Heart left ventricle (tissue), 16 donors: Measurements from ENCODE around the gene CCDC201. TPM values are rescaled to one million over a fixed set of nuclear protein-coding genes. Genes with fewer than 3 reads are reported as not detected.

Experiments
- ATAC-seq, 4 donors: fragments of 200-7000 bp; cut with Tn5 transposase; one replicate each; pipeline ENCODE4 v1.9.1; 2020 to 2022; ENCODE audit warnings: moderate library complexity in 4 of 4, mild to moderate bottlenecking in 3 of 4, moderate number of reproducible peaks in 1 of 4
- DNase-seq, 5 donors: peaks; one replicate each; pipeline ENCODE4 v3.0.0-alpha.2; 2020
- H3K27ac ChIP-seq, 12 donors: fragments of 200-600 bp; sonication (generic) in 4 of 12; one replicate each; pipeline versions ENCODE4 v1.5.0 to v1.8.0; 2016 to 2022; ENCODE audit warnings: mild to moderate bottlenecking in 2 of 12
- H3K27me3 ChIP-seq, 9 donors: fragments of 200-600 bp; sonication (generic) in 2 of 9; one replicate each; pipeline versions ENCODE4 v1.5.1 to v1.8.0; 2016 to 2022; ENCODE audit warnings: mild to moderate bottlenecking in 3 of 9
- H3K36me3 ChIP-seq, 9 donors: fragments of 200-600 bp; sonication (generic) in 2 of 9; one replicate each; pipeline versions ENCODE4 v1.5.0 to v1.8.0; 2018 to 2022; ENCODE audit warnings: mild to moderate bottlenecking in 2 of 9
- H3K4me1 ChIP-seq, 12 donors: fragments of 200-600 bp; sonication (generic) in 4 of 12; one replicate each; pipeline versions ENCODE4 v1.5.0 to v1.8.0; 2016 to 2022; ENCODE audit warnings: mild to moderate bottlenecking in 3 of 12
- H3K4me3 ChIP-seq, 12 donors: fragments of 200-600 bp; sonication (generic) in 4 of 12; one replicate each; pipeline versions ENCODE4 v1.5.0 to v1.8.0; 2017 to 2022; ENCODE audit warnings: mild to moderate bottlenecking in 9 of 12, moderate library complexity in 4 of 12
- H3K9me3 ChIP-seq, 12 donors: fragments of 200-600 bp; sonication (generic) in 4 of 12; one replicate each; pipeline versions ENCODE4 v1.5.0 to v1.8.0; 2016 to 2022; ENCODE audit warnings: mild to moderate bottlenecking in 1 of 12
- POLR2A ChIP-seq, 2 donors: fragments of 450-650 bp; IDR thresholded peaks; one replicate each; pipeline ENCODE4 v1.6.1; 2017; ENCODE audit warnings: antibody characterized with exemption in 2 of 2, mild to moderate bottlenecking in 2 of 2, moderate library complexity in 2 of 2
- WGBS, 4 donors: extraction: QIAGEN DNeasy Blood & Tissue Kit in 2 of 4; methylation state at CpG; one replicate each; pipeline versions ENCODE4 v1.1.5 to v1.1.7; 2013 to 2018; 5-methylcytosine and 5-hydroxymethylcytosine counted together
- intact Hi-C, 10 donors: fragments of 100-400 bp; cut with DNase I; formaldehyde crosslinking; loops; one replicate each; pipeline versions ENCODE4 v1.11.1 to v1.14.2; 2022
- polyA plus RNA-seq, 2 donors: library from polyadenylated mRNA; stranded (reverse); fragments of 200-250 nt; gene quantifications; one replicate each; pipeline ENCODE4 v1.2.3, GENCODE V29; 2013
- total RNA-seq, 9 donors: library from RNA; depleted of rRNA in 2 of 9; stranded (reverse); fragments of >200 nt in 2 of 9; fragmentation: NEBNext Ultra II Directional in 3 of 9; extraction: Animal tissue kit (Norgen Biotek cat#: 25700) in 3 of 9; gene quantifications; one replicate each; pipeline versions ENCODE4 v1.1.0 to v1.2.4, GENCODE V29; 2016 to 2023
- TF ChIP-seq, protein P1 (sequence below), 12 donors: fragments of 200-600 bp; sonication (generic) in 4 of 12; IDR thresholded peaks; one replicate each; pipeline versions ENCODE4 v1.5.0 to v1.8.0; 2018 to 2022; ENCODE audit warnings: antibody characterized with exemption in 12 of 12, mild to moderate bottlenecking in 5 of 12
- donor health status: ischemic (EF 13 %, LVEDD 7.1; RV severe dilation, severe dysfunction).
- donor health status: healthy with polysubstance abuse.
- donor health status: DM: no; HTN: yes; CAD: no.
- donor health status: DM: no; HTN: no; CAD: no.
- donor health status: ischemic (EF 25% LVEDD 6.9; RV normal size, moderate dysfunction).
- donor health status: ischemic (EF 25% LVEDD 5.7; RV mildly dilated, moderate dysfunction).
- donor health status: healthy.
- donor health status: DM: yes; HTN: yes; CAD: no.
- donor health status: ischemic (EF 35%, LVEDD 5.7; RV mildly dilated, moderate dysfunction).
- donor health status: nonischemic (EF 11% LVEDD 7.7; RV severe dilation, severe dysfunction).
- donor health status: DM: yes; HTN: yes; CAD: no.
- donor health status: PGD.
- donor health status: ischemic (EF 29% LVEDD 5.4; RV normal size, mild dysfunction).
- donor health status: nonischemic (EF 23%, LVEDD 6.1; RV moderate dilation, normal function).

The CCDC201 gene
- total and polyA plus RNA-seq, 11 donors: not detected

DNA sequence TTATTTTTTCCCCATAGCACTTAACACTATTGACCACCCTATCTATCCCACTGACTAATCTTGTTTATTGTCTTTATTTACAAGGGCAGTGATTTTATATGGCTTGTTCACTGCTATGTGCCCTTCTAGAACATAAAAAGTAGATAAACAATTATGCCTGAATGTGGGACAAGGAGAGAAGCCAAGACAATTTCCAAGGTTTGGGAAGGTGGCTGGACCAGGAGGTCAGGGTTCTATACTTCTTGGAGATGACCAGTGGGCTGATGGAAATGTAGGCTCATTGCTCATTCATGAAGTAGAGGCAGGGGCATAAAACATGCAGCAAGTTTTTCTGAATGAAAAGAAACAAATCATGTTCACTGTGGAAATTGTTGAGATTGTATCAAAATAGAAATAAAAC lies 36.7 kb upstream of the CCDC201 start:
- H3K4me3 ChIP-seq: no peak overlapping the region
- no peak for DNase-seq
- H3K36me3 ChIP-seq: peaks cover 0 to 29% (median 18%) of the 10 kb centered on the region in 9 donors
- no peak overlapping the region for H3K27ac ChIP-seq
- no peak for ATAC-seq
- TF ChIP-seq, protein P1, sequence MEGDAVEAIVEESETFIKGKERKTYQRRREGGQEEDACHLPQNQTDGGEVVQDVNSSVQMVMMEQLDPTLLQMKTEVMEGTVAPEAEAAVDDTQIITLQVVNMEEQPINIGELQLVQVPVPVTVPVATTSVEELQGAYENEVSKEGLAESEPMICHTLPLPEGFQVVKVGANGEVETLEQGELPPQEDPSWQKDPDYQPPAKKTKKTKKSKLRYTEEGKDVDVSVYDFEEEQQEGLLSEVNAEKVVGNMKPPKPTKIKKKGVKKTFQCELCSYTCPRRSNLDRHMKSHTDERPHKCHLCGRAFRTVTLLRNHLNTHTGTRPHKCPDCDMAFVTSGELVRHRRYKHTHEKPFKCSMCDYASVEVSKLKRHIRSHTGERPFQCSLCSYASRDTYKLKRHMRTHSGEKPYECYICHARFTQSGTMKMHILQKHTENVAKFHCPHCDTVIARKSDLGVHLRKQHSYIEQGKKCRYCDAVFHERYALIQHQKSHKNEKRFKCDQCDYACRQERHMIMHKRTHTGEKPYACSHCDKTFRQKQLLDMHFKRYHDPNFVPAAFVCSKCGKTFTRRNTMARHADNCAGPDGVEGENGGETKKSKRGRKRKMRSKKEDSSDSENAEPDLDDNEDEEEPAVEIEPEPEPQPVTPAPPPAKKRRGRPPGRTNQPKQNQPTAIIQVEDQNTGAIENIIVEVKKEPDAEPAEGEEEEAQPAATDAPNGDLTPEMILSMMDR (IDR thresholded peaks at IDR 0.05): no peak
- no peak for TF ChIP-seq POLR2A (IDR thresholded peaks at IDR 0.05)
- H3K27me3 ChIP-seq: no peaks in the 10 kb centered on the region
- no peaks in the 10 kb centered on the region for H3K4me1 ChIP-seq
- intact Hi-C loops: no loop called here
- peaks cover 0 to 15% (median 0%) of the 10 kb centered on the region in 12 donors for H3K9me3 ChIP-seq

DNA sequence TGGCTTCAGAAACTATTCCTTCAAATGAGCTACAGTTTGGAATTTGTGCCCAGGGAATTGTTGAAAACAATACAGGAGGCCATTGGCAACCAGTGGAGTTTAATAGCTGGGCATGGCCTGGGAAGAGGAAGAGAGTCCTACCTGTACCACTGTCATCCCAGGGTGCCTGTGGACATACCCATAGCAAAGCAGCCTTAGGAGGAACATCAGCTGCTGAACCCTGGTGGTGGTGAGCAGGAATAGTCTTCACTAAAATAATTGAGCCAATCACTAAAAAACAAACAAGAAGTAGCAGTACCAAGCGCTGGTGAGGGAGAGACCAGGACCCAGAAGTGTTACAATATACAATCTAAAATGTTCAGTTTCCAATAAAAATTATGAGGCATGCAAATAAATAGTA lies 29.9 kb upstream of the CCDC201 start:
- no peak for TF ChIP-seq POLR2A (IDR thresholded peaks at IDR 0.05)
- TF ChIP-seq, protein P1 (IDR thresholded peaks at IDR 0.05): no peak
- Histone ChIP-seq H3K27me3 (no peaks in the 10 kb centered on the region), H3K4me1 (no peaks in the 10 kb centered on the region), H3K27ac (no peak overlapping the region), H3K9me3 (peaks cover 0 to 31% (median 2%) of the 10 kb centered on the region in 12 donors), H3K36me3 (no peaks in the 10 kb centered on the region), H3K4me3 (no peak overlapping the region)
- ATAC-seq (no peak), DNase-seq (no peak)
- 88 to 98% (median 93%) methylated on average over 1 of the region's 1 CpG for WGBS, 4 donors
- intact Hi-C loops: loop anchor here in 1 of 10 donors (5.0 kb wide), 1 partner anchor 1909 kb away; no protein-coding TSS in a partner anchor

DNA sequence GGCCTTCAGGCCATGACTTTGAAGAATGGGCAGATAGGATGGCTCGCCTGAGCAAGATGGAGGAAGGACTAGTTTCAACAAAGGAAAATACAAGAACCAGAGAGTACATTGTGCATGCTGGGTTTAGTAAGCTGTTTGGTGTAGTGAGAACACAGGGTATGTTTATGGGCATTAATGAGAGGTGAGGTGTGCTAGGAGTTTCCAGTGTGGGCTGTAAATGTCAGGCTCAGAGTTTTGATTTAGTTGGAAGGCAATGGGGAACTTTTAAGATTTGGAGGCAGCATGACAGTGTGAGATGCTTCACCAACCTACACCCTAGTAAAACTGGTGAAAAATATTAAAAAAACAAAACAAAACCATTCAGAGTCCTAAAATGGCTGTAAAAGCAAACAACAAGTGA lies 28.7 kb upstream of the CCDC201 start:
- H3K9me3 ChIP-seq: peaks cover 0 to 31% (median 2%) of the 10 kb centered on the region in 12 donors
- WGBS, 4 donors: 86 to 93% (median 91%) methylated on average over 1 of the region's 1 CpG
- H3K4me1 ChIP-seq: no peaks in the 10 kb centered on the region
- H3K4me3 ChIP-seq: no peak overlapping the region
- no peaks in the 10 kb centered on the region for H3K36me3 ChIP-seq
- no peak for TF ChIP-seq POLR2A (IDR thresholded peaks at IDR 0.05)
- TF ChIP-seq, protein P1 (IDR thresholded peaks at IDR 0.05): no peak
- peaks cover 0 to 5% (median 0%) of the 10 kb centered on the region in 9 donors for H3K27me3 ChIP-seq
- no peak overlapping the region for H3K27ac ChIP-seq
- ATAC-seq: no peak
- DNase-seq: no peak
- intact Hi-C loops: loop anchor here in 1 of 10 donors (5.0 kb wide), 1 partner anchor 1911 kb away; no protein-coding TSS in a partner anchor

DNA sequence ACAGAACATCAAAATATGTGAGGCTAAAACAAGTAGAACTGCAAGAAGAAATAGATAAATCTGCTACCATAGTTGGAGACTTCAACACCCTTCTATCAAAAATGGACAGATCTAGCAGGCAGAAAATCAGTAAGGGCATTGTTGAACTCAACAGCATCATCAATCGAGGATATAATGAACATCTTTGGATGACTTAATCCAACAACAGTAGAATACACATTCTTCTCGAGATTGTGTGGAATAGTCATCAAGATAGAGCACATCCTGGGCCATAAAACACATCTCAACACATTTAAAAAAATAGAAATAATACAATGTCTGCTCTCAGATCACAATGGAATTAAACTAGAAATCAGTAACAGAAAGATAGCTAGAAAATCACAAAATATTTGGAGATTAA lies 25.3 kb upstream of the CCDC201 start:
- WGBS, 4 donors: 70 to 77% (median 73%) methylated on average over 2 of the region's 2 CpGs
- intact Hi-C loops: loop anchor here in 1 of 10 donors (10.0 kb wide), 1 partner anchor 1357 kb away; no protein-coding TSS in a partner anchor

More for the DNA sequence above, 25.3 kb upstream of the CCDC201 start:
- Histone ChIP-seq H3K9me3 (peaks cover 0 to 5% (median 0%) of the 10 kb centered on the region in 12 donors), H3K27me3 (peaks cover 0 to 10% (median 0%) of the 10 kb centered on the region in 9 donors), H3K4me1 (no peaks in the 10 kb centered on the region), H3K4me3 (no peak overlapping the region), H3K36me3 (no peaks in the 10 kb centered on the region), H3K27ac (no peak overlapping the region)
- DNase-seq: no peak
- ATAC-seq: no peak
- TF ChIP-seq, protein P1 (IDR thresholded peaks at IDR 0.05): no peak
- TF ChIP-seq POLR2A (IDR thresholded peaks at IDR 0.05): no peak
